Measurements from ENCODE around the gene UBE3A. TPM values are rescaled to one million over a fixed set of nuclear protein-coding genes. Genes with fewer than 3 reads are reported as not detected.

UBE3A gene
- total and polyA plus RNA-seq, 3 donors from 2014 or later: 77.3 to 103 (median 86.5) TPM

GRCh38 chr15:25327686-25328085, 111.1 kb downstream of the UBE3A start:
- no peaks in the 10 kb centered on the region for H3K9me3 ChIP-seq
- 83 to 90% methylated on average over 5 of the region's 5 CpGs for WGBS, 2 donors
- H3K4me1 ChIP-seq: no peaks in the 10 kb centered on the region
- no peaks in the 10 kb centered on the region for H3K36me3 ChIP-seq (ENCODE audit: low read depth, missing control alignments)
- H3K27me3 ChIP-seq: no peaks in the 10 kb centered on the region
- DNase-seq: no peak
- TF ChIP-seq CTCF (IDR thresholded peaks at IDR 0.05) (no peak), POLR2A (IDR thresholded peaks at IDR 0.05) (no peak)
- intact Hi-C loops (cut with DNase I; ENCODE audit: low total_unique reads): no loop called here
- no peak overlapping the region for H3K27ac ChIP-seq
- H3K4me3 ChIP-seq: no peak overlapping the region

- Histone ChIP-seq H3K4me3 (no peak overlapping the region), H3K9me3 (no peaks in the 10 kb centered on the region), H3K27ac (no peak overlapping the region), H3K36me3 (ENCODE audit: low read depth, missing control alignments) (no peaks in the 10 kb centered on the region), H3K4me1 (no peaks in the 10 kb centered on the region), H3K27me3 (no peaks in the 10 kb centered on the region)
- intact Hi-C loops (cut with DNase I; ENCODE audit: low total_unique reads): no loop called here
- 13 to 32% methylated on average over 1 of the region's 1 CpG for WGBS, 2 donors
- DNase-seq: no peak
- TF ChIP-seq POLR2A (IDR thresholded peaks at IDR 0.05) (no peak), CTCF (IDR thresholded peaks at IDR 0.05) (no peak)
Observed at GRCh38 chr15:25325187-25325586, 113.6 kb downstream of the UBE3A start.

- Histone ChIP-seq H3K4me1 (no peaks in the 10 kb centered on the region), H3K27ac (no peak overlapping the region), H3K36me3 (ENCODE audit: low read depth, missing control alignments) (no peaks in the 10 kb centered on the region), H3K9me3 (no peaks in the 10 kb centered on the region), H3K4me3 (no peak overlapping the region), H3K27me3 (no peaks in the 10 kb centered on the region)
- intact Hi-C loops (cut with DNase I; ENCODE audit: low total_unique reads): no loop called here
- 33 to 45% methylated on average over 1 of the region's 1 CpG for WGBS, 2 donors
- TF ChIP-seq POLR2A (IDR thresholded peaks at IDR 0.05) (no peak), CTCF (IDR thresholded peaks at IDR 0.05) (no peak)
- no peak for DNase-seq
Observed at GRCh38 chr15:25323420-25323819, 115.4 kb downstream of the UBE3A start.

DNA sequence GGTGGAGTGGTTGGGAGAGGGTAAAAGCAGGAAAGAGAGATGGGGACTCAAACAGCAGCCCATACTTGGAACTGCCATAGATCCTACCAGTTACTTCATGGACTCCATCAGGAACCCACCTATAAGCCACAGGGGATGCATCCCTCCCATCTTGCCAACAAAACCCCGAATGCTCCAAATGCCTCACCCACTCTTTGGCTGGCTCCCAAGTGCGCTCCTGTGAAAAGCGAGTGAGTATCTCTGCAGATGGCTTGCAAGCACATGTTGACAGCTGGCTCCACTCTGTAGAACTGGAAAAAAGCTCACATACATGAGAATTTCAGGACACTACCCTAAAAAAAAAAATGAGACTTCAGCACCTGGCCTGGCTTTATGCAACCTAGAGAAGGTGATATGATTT, 151.0 kb downstream of the UBE3A start:
- TF ChIP-seq POLR2A (IDR thresholded peaks at IDR 0.05) (no peak), CTCF (IDR thresholded peaks at IDR 0.05) (no peak)
- Histone ChIP-seq H3K9me3 (no peaks in the 10 kb centered on the region), H3K27me3 (no peaks in the 10 kb centered on the region), H3K4me3 (no peak overlapping the region), H3K27ac (no peak overlapping the region), H3K36me3 (ENCODE audit: low read depth, missing control alignments) (no peaks in the 10 kb centered on the region), H3K4me1 (no peaks in the 10 kb centered on the region)
- intact Hi-C loops (cut with DNase I; ENCODE audit: low total_unique reads): no loop called here
- 91 to 95% methylated on average over 3 of the region's 3 CpGs for WGBS, 2 donors
- no peak for DNase-seq
